Fibroblast of lung (primary cell): ENCODE measurements around the gene MOSMO. TPM values are rescaled to one million over a fixed set of nuclear protein-coding genes. Genes with fewer than 3 reads are reported as not detected.

Source experiments
- DNase-seq, 2 donors: peaks; one replicate each; pipeline versions ENCODE4 v3.0.0 to v3.0.0-alpha.2; 2010; ENCODE audit warnings: low read depth in 2 of 2
- H2AFZ ChIP-seq: 2 replicates; pipeline ENCODE4 v1.5.1; 2012; ENCODE audit warnings: low read length, control low read depth, inconsistent platforms
- H3K27ac ChIP-seq: 2 replicates; pipeline ENCODE4 v1.5.1; 2011; ENCODE audit warnings: low read length, control low read depth; ENCODE audit not compliant: insufficient read depth
- H3K27me3 ChIP-seq: 2 replicates; pipeline ENCODE4 v1.5.1; 2011; ENCODE audit warnings: mild to moderate bottlenecking, low read length; ENCODE audit not compliant: control insufficient read depth, insufficient read depth
- H3K36me3 ChIP-seq: 2 replicates; pipeline ENCODE4 v1.5.1; 2011; ENCODE audit warnings: low read length; ENCODE audit not compliant: control insufficient read depth, insufficient read depth
- H3K4me1 ChIP-seq: 2 replicates; pipeline ENCODE4 v1.5.1; 2011; ENCODE audit warnings: low read length; ENCODE audit not compliant: control insufficient read depth, insufficient read depth; ENCODE audit errors: extremely low read depth
- H3K4me2 ChIP-seq: 2 replicates; pipeline ENCODE4 v1.5.1; 2011; ENCODE audit warnings: low read length, control low read depth; ENCODE audit not compliant: insufficient read depth; ENCODE audit errors: extremely low read depth
- H3K4me3 ChIP-seq, 4 experiments: fragments of 200-600 bp in 1 of 4; sonication (generic) in 1 of 4; replicated peaks in 1 of 4; 2 replicates each; pipeline ENCODE4 v1.5.1; 2011 to 2016; ENCODE audit warnings: low read length in 4 of 4, low read depth in 3 of 4, mild to moderate bottlenecking in 3 of 4, control low read depth in 2 of 4, inconsistent platforms in 1 of 4, mixed read lengths in 1 of 4; ENCODE audit not compliant: insufficient read depth in 1 of 4; ENCODE audit errors: control extremely low read depth in 1 of 4
- H3K79me2 ChIP-seq: 2 replicates; pipeline ENCODE4 v1.5.1; 2012; ENCODE audit warnings: mild to moderate bottlenecking, low read length, inconsistent platforms; ENCODE audit not compliant: control insufficient read depth, insufficient read depth
- H3K9ac ChIP-seq: 2 replicates; pipeline ENCODE4 v1.5.1; 2011; ENCODE audit warnings: mild to moderate bottlenecking, low read length, control low read depth; ENCODE audit not compliant: insufficient read depth
- H3K9me3 ChIP-seq: 2 replicates; pipeline ENCODE4 v1.5.1; 2012; ENCODE audit warnings: low read depth, low read length; ENCODE audit not compliant: control insufficient read depth, insufficient read depth
- H4K20me1 ChIP-seq: 2 replicates; pipeline ENCODE4 v1.5.1; 2011; ENCODE audit warnings: low read length; ENCODE audit not compliant: control insufficient read depth, insufficient read depth; ENCODE audit errors: extremely low read depth
- CTCF ChIP-seq, 2 donors: IDR thresholded peaks in 1 of 2; conservative IDR thresholded peaks in 1 of 2; 1 replicate in 1 of 2; 2 replicates in 1 of 2; pipeline ENCODE4 v1.5.1; 2011 to 2012; ENCODE audit warnings: low read length in 2 of 2, control low read depth in 1 of 2, inconsistent platforms in 1 of 2, low read depth in 1 of 2, mild to moderate bottlenecking in 1 of 2
- EZH2 ChIP-seq: IDR thresholded peaks from 2 replicates; pipeline ENCODE4 v1.5.1; 2012; ENCODE audit warnings: low read length, control low read depth, mild to moderate bottlenecking; ENCODE audit errors: missing control alignments
- polyA plus RNA-seq, 2 donors: library from polyadenylated mRNA; depleted of rRNA in 1 of 2; stranded (reverse) in 1 of 2; unstranded in 1 of 2; fragments of >200 nt; gene quantifications; 2 replicates each; pipeline ENCODE4 v1.2.1, GENCODE V29; 2011 to 2012; ENCODE audit warnings: missing spikeins in 1 of 2
- total RNA-seq: library from RNA; depleted of rRNA; stranded (reverse); fragments of >200 nt; gene quantifications from 2 replicates; pipeline ENCODE4 v1.2.1, GENCODE V29; 2014

Gene MOSMO
- total and polyA plus RNA-seq, 2 donors (not counting 1 experiment from before 2014, with no cell fraction given), result 13.7 to 14.0 TPM

GRCh38 chr16:21987498-21987897 lies 20.4 kb upstream of the MOSMO start:
- Histone ChIP-seq H3K36me3 (peaks cover 4% of the 10 kb centered on the region), H2AFZ (no peak overlapping the region), H4K20me1 (no peaks in the 10 kb centered on the region), H3K4me1 (peaks cover 3% of the 10 kb centered on the region), H3K9me3 (no peaks in the 10 kb centered on the region), H3K4me3 (no peak overlapping the region), H3K79me2 (no peaks in the 10 kb centered on the region), H3K27me3 (no peaks in the 10 kb centered on the region), H3K27ac (no peak overlapping the region), H3K9ac (no peak overlapping the region), H3K4me2 (no peak overlapping the region)
- TF ChIP-seq CTCF (conservative IDR thresholded peaks at IDR 0.05 in 1 of 2, IDR thresholded peaks at IDR 0.05 in 1 of 2; ENCODE audit: low read depth in 1 of 2, low read length in 2 of 2), result no peak
- no peak for TF ChIP-seq EZH2
- no peak for DNase-seq

- no peak overlapping the region for H3K4me3 ChIP-seq
- no peaks in the 10 kb centered on the region for H3K9me3 ChIP-seq
- no peaks in the 10 kb centered on the region for H4K20me1 ChIP-seq
- H3K36me3 ChIP-seq, result peaks cover under 1% of the 10 kb centered on the region
- H3K27me3 ChIP-seq, result no peaks in the 10 kb centered on the region
- no peak overlapping the region for H3K9ac ChIP-seq
- peaks cover 3% of the 10 kb centered on the region for H3K4me1 ChIP-seq
- TF ChIP-seq CTCF (conservative IDR thresholded peaks at IDR 0.05 in 1 of 2, IDR thresholded peaks at IDR 0.05 in 1 of 2; ENCODE audit: low read depth in 1 of 2, low read length in 2 of 2) (no peak), EZH2 (no peak)
- peak overlapping the region; percentile 11 for H3K4me2 ChIP-seq
- peak in 1 of 2 donors; percentile 21 for DNase-seq
- no peak overlapping the region for H2AFZ ChIP-seq
- no peaks in the 10 kb centered on the region for H3K79me2 ChIP-seq
- no peak overlapping the region for H3K27ac ChIP-seq
Measured at GRCh38 chr16:21989133-21989532, 18.8 kb upstream of the MOSMO start.

- peaks cover 3% of the 10 kb centered on the region for H3K4me1 ChIP-seq
- H3K27me3 ChIP-seq, result no peaks in the 10 kb centered on the region
- H3K9me3 ChIP-seq, result no peaks in the 10 kb centered on the region
- no peak overlapping the region for H3K27ac ChIP-seq
- no peak for DNase-seq
- no peak overlapping the region for H3K9ac ChIP-seq
- no peaks in the 10 kb centered on the region for H4K20me1 ChIP-seq
- H3K36me3 ChIP-seq, result no peaks in the 10 kb centered on the region
- no peak overlapping the region for H3K4me3 ChIP-seq
- H3K4me2 ChIP-seq, result no peak overlapping the region
- H2AFZ ChIP-seq, result no peak overlapping the region
- no peaks in the 10 kb centered on the region for H3K79me2 ChIP-seq
- TF ChIP-seq EZH2, result no peak
- no peak for TF ChIP-seq CTCF (conservative IDR thresholded peaks at IDR 0.05 in 1 of 2, IDR thresholded peaks at IDR 0.05 in 1 of 2; ENCODE audit: low read depth in 1 of 2, low read length in 2 of 2)
Measured at GRCh38 chr16:21989751-21990150, 18.2 kb upstream of the MOSMO start.
